Measurements from ENCODE around the gene SMC2. TPM values are rescaled to one million over a fixed set of nuclear protein-coding genes. Genes with fewer than 3 reads are reported as not detected.

The SMC2 gene
- total RNA-seq, 3 donors from 2014 or later, result 6.6 to 12.3 (median 9.8) TPM

GRCh38 chr9:104091116-104091515, 3.0 kb upstream of the SMC2 start:
- DNase-seq (ENCODE audit: low spot score in 2 of 2), result no peak
- H3K4me3 ChIP-seq, result no peak overlapping the region
- H3K9me3 ChIP-seq, result no peaks in the 10 kb centered on the region
- no peaks in the 10 kb centered on the region for H3K4me1 ChIP-seq
- no peaks in the 10 kb centered on the region for H3K36me3 ChIP-seq
- H3K27me3 ChIP-seq, result no peaks in the 10 kb centered on the region
- intact Hi-C loops (cut with DNase I; ENCODE audit: low total_unique reads), result no loop called here
- H3K27ac ChIP-seq, result no peak overlapping the region
- no peak for TF ChIP-seq POLR2A (IDR thresholded peaks at IDR 0.05)
- TF ChIP-seq CTCF (IDR thresholded peaks at IDR 0.05), result no peak
- no peak for TF ChIP-seq POLR2AphosphoS5 (IDR thresholded peaks at IDR 0.05)

- H3K4me1 ChIP-seq, result no peaks in the 10 kb centered on the region
- no peaks in the 10 kb centered on the region for H3K36me3 ChIP-seq
- H3K4me3 ChIP-seq, result no peak overlapping the region
- no peak for DNase-seq (ENCODE audit: low spot score in 2 of 2)
- intact Hi-C loops (cut with DNase I; ENCODE audit: low total_unique reads), result no loop called here
- no peaks in the 10 kb centered on the region for H3K27me3 ChIP-seq
- TF ChIP-seq POLR2AphosphoS5 (IDR thresholded peaks at IDR 0.05) (no peak), POLR2A (IDR thresholded peaks at IDR 0.05) (no peak), CTCF (IDR thresholded peaks at IDR 0.05) (no peak)
- no peaks in the 10 kb centered on the region for H3K9me3 ChIP-seq
- no peak overlapping the region for H3K27ac ChIP-seq
Measured at GRCh38 chr9:104091708-104092107, 2.4 kb upstream of the SMC2 start.

- Histone ChIP-seq H3K9me3 (no peaks in the 10 kb centered on the region), H3K36me3 (no peaks in the 10 kb centered on the region), H3K4me3 (no peak overlapping the region), H3K27ac (no peak overlapping the region), H3K4me1 (no peaks in the 10 kb centered on the region), H3K27me3 (no peaks in the 10 kb centered on the region)
- intact Hi-C loops (cut with DNase I; ENCODE audit: low total_unique reads), result no loop called here
- DNase-seq (ENCODE audit: low spot score in 2 of 2), result no peak
- TF ChIP-seq CTCF (IDR thresholded peaks at IDR 0.05) (no peak), POLR2AphosphoS5 (IDR thresholded peaks at IDR 0.05) (no peak), POLR2A (IDR thresholded peaks at IDR 0.05) (no peak)
Measured at GRCh38 chr9:104092192-104092591, 1.9 kb upstream of the SMC2 start.

- no peak for DNase-seq (ENCODE audit: low spot score in 2 of 2)
- H3K27me3 ChIP-seq, result no peaks in the 10 kb centered on the region
- H3K36me3 ChIP-seq, result no peaks in the 10 kb centered on the region
- H3K4me3 ChIP-seq, result peak overlapping the region; percentile 70 to 79 (median 76)
- no peak for TF ChIP-seq POLR2AphosphoS5 (IDR thresholded peaks at IDR 0.05)
- no peak for TF ChIP-seq POLR2A (IDR thresholded peaks at IDR 0.05)
- no peak for TF ChIP-seq CTCF (IDR thresholded peaks at IDR 0.05)
- H3K27ac ChIP-seq, result peak overlapping the region; percentile 97 to 98
- H3K4me1 ChIP-seq, result no peaks in the 10 kb centered on the region
- H3K9me3 ChIP-seq, result no peaks in the 10 kb centered on the region
- intact Hi-C loops (cut with DNase I; ENCODE audit: low total_unique reads), result no loop called here
Measured at GRCh38 chr9:104092875-104093600, 1.1 kb upstream of the SMC2 start.

- Histone ChIP-seq H3K27ac (peak overlapping the region; percentile 97 to 98), H3K4me1 (no peaks in the 10 kb centered on the region), H3K4me3 (peak overlapping the region; percentile 70 to 79 (median 76)), H3K27me3 (no peaks in the 10 kb centered on the region), H3K36me3 (no peaks in the 10 kb centered on the region), H3K9me3 (no peaks in the 10 kb centered on the region)
- intact Hi-C loops (cut with DNase I; ENCODE audit: low total_unique reads), result no loop called here
- TF ChIP-seq CTCF (IDR thresholded peaks at IDR 0.05), result no peak
- no peak for TF ChIP-seq POLR2A (IDR thresholded peaks at IDR 0.05)
- TF ChIP-seq POLR2AphosphoS5 (IDR thresholded peaks at IDR 0.05), result no peak
- no peak for DNase-seq (ENCODE audit: low spot score in 2 of 2)
Measured at GRCh38 chr9:104094534-104095015, 466 bp downstream of the SMC2 start.
